Ammon's horn (tissue), 1 donor: ENCODE results near the gene CASKIN1.
A peak's percentile ranks its signal among the peaks of the same experiment; 100 is the strongest.

Experiments
- DNase-seq: peaks from one replicate; pipeline ENCODE4 v3.0.0-alpha.2; 2016; ENCODE audit warnings: low spot score

CASKIN1 gene

DNA sequence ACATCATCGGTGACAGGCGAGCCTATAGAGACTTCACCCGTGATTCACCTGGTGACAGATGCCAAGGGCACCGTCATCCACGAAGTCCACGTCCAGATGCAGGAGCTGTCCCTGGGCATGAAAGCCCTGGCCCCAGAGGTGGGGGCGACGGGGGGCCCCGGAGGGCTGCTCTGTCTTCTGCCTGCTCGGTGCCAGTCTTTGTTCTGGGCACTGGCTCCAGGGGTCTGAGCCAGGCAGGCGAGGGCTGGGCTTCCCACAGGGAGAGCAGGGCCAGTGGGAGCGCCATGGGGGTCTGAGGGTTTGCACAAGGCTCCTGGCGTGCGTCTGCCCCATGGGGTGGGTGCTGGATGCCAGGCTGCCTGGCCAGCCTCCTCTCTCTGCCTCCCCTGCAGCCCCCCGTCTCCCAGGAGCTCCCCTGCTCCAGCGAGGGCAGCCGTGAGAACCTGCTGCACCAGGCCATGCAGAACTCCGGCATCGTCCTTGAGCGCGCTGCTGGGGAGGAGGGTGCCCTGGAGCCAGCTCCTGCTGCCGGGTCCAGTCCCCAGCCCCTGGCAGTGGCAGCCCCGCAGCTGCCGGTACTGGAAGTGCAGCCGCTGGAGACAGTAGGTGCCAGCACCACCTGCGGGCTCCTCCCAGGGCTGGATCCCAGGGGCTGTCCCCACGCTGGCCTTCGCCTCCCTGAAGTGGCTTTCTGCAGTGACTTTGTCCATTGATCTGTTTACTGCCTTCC is 36.8 kb upstream of the CASKIN1 start:
- DNase-seq, result no peak

DNA sequence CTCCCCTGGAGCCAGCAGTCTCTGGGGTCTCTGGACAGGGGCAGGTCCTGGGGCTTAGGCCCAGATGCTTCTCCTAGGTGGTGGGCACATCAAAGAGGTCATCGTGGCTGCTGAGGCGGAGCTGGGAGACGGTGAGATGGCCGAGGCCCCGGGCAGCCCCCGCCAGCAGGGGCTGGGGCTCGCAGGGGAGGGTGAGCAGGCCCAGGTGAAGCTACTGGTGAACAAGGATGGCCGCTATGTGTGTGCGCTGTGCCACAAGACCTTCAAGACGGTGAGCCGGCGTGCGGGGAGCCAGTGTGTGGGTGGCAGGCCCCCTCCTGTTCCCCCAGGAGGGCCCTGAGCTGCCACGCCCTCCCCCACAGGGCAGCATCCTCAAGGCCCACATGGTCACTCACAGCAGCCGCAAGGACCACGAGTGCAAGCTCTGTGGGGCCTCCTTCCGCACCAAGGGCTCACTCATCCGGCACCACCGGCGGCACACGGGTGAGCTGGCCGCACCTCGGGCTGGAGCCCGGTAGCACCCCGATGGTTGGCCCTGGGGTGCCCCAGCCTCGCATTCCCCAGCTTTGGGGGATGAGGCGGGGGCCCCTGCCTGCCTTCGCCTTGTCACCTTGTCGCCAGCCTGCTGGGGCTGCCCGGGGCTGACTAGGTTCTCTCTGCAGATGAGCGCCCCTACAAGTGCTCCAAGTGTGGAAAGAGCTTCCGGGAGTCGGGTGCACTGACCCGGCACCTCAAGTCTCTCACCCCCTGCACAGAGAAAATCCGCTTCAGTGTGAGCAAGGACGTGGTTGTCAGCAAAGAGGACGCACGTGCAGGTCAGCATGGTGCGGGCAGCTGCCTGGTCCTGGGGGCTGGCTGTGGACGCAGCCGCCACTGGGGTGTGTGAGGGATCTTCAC is 35.9 kb upstream of the CASKIN1 start:
- no peak for DNase-seq

DNA sequence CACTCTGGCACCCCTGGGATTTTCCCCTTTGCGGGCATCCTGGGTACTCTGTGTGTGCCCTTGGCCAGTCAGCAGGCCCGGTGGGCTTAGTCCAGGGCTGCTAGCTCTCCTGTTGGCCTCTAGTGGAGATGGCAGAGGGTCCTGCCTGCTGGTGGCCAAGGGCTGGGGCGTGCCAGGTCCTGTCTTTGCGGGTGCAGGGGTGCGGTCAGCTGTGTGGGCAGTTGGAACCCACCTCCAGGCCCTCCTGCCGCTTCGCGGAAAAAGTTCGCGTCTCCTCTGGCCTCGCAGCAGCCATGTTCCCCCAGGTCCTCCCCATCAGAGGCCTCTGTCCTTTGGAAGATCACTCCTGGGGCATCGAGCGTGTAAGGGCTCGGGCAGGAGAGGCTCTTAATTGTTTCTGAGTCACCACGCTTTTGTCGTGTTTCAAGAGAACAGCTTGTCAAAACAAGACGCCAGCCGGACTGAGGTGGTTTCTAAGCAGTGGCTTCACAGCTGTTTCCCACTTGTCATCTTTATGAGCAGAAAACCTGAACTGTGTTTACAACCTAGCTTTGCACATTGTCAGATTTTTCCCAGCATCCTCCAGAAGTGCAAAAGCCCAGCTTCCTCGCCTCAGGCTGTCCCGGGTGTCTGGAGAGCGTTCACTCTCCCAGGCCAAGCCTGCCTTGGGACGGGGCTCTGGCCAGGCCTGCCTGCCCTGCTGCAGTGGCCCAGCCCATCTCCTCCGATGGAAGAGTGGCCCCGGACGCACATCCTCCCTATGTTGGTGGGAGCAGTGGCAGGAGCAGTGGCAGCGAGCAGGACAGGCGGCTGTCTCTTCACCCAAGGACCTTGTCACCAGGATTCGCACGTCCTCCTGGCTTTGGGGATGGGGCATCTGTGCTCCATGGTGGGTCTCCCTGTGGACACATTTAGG is 34.9 kb upstream of the CASKIN1 start:
- no peak for DNase-seq

DNA sequence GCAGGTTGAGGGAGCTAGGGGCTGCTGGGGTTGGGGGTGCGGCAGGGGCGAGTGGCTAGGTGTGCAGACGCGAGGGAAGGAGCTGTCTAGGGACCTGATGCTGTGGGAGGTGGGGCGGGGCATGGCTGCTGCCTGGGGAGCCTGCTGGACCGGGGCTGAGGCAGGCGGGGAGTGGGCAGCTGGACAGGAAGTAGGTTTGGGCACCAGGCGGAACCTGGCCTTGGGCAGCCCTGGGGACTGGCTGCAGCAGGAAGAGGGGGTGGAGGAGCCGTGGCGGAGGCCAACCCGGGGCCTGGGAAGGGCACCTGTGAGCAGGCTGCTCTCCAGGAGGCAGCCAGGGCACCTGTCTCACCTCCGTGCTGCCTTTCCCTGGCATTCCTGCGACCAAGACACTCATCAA is 34.0 kb upstream of the CASKIN1 start:
- DNase-seq, result no peak

DNA sequence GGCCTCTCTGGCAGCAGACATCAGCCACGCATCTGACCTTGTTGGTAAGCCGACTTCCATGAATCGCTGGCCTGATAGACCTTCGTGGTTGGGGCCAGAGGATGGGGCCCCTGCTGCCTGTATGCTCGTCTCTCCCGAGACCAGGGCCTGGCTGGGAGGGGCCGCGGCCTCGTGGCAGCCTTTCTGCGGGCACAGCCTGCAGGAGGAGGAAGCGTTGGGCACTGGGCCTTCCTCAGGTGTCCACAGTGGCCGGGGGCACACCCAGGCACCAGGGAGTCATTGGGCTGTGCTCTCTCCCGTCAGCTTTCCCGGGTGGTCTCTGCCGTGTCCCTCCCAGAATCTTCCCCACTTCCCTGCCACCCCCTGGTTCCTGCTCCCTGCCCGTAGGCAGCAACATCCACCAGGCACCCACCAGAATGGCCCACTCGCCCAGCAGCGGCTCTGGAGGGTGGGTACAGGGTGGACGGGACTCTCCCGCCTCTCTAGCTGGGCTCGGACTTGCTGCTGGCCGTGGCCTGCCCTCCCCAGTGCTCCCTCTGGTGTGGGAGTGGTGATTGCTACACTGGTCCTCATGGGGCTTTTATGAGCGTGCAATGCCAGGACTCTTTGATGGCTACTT is 33.3 kb upstream of the CASKIN1 start:
- no peak for DNase-seq

DNA sequence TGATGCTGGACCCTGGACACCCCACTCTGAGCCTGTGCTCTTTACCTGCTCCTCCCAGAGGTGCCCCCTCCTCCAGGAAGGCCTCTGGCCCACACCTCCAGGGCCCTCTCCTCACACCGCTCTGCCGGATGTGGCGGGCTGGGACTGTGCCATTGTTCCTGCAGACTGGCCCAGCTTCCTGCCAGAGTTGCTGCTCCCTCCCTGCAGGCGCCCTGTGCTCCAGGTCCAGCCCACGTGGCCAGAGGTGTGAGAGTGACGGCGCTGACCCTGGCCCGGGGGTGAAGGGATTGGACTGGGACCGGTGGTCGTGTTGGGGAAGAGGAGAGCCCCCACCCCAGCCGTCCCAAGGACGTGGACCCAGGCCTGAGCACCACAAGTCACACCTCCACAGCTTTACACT is 32.7 kb upstream of the CASKIN1 start:
- DNase-seq, result no peak

DNA sequence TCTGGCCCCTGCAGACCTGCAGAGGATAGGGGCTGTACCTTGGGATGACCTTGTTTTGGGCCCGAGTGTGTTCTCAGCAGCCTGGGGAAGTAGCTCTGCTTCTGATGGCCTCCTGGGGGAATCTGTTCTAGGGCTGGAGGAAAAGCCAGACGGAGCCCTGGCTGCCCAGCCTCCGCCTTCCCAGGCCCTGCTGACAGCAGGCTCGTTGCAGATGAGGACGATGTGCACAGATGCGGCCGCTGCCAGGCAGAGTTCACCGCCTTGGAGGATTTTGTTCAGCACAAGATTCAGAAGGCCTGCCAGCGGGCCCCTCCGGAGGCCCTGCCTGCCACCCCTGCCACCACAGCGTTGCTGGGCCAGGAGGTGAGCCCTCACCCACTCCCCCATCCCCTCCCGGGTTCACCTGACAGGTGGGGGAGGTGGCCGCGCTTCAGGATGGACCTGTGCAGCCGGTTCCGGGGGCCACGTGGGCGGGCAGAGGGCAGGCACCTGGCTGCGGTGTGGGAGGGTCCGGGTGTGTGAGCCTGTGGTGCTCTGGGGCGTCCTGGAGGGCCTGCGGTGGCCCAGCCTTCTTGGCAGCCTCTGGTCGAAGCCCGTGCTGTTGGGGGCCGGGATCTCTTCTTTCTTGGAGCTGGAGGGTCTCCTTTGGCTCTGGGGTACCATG is 31.9 kb upstream of the CASKIN1 start:
- no peak for DNase-seq

DNA sequence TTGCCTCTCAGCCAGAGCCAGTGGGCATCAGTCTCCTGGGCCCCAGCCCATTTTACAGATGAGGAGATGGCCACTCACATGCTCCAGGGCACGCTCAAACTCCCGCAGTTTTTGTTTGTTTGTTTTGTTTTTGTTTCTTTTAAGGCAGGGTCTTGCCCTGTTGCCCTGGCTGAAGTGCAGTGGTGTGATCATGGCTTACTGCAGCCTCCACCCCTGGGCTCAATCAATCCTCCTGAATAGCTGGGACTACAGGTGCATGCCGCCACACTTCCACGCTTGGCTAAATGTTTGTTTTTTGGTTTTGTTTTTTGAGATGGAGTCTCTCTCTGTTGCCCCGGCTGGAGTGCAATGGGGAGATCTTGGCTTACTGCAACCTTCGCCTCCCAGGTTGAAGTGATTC is 30.5 kb upstream of the CASKIN1 start:
- no peak for DNase-seq

DNA sequence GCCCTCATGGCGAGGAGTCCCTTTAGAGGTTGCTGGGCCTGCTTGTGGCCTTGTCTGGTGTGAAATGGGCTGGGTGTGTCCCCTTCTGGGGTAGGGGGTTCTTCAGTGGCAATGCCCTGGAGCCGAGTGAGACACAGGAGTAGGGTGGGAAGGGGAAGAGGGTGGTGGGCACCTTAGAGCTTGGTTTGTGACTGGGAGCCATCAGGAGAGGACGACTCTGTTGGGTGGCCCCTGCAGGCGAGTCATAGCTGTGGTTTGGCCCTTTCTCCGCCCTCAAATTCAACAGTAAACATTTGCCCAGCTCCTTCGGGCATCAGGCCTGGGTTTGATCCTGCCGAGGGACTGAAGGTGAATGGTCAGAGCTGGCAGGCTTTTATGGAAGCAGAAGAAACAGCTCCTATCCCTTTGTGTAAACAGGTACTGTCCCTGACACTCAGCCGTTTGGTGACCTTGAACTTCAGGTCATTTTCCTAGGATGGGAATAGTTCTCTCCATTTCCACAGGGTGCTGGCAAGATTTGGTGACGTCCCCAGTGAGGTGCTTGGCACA is 29.9 kb upstream of the CASKIN1 start:
- DNase-seq, result no peak

DNA sequence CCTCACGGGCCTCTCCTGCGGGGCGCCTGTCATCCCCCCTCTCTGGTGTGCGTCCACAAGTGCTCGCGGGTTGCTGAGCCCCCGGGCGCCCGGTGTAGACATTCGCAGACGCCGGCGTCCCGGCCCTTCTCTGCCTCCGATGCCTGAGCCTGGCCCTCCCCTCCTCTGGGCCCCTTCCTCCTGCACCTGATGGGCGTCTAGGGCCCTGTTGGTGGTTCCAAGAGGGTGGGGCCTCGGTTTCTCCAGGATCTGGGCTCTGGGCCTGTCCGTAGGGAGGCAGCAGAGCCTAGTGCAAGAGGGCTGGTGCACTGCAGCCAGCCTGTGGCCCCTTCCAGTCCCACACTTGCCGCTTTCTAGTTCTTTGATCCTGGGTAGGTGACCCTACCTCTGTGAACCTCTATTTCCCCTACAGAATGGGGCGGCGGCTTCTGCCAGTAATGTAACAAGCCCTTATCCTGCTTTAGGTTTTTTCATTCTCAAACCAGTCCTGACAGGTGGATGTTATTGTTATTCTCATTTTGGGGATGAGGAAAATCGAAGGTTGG is 27.6 kb upstream of the CASKIN1 start:
- peak; percentile 44 for DNase-seq

DNA sequence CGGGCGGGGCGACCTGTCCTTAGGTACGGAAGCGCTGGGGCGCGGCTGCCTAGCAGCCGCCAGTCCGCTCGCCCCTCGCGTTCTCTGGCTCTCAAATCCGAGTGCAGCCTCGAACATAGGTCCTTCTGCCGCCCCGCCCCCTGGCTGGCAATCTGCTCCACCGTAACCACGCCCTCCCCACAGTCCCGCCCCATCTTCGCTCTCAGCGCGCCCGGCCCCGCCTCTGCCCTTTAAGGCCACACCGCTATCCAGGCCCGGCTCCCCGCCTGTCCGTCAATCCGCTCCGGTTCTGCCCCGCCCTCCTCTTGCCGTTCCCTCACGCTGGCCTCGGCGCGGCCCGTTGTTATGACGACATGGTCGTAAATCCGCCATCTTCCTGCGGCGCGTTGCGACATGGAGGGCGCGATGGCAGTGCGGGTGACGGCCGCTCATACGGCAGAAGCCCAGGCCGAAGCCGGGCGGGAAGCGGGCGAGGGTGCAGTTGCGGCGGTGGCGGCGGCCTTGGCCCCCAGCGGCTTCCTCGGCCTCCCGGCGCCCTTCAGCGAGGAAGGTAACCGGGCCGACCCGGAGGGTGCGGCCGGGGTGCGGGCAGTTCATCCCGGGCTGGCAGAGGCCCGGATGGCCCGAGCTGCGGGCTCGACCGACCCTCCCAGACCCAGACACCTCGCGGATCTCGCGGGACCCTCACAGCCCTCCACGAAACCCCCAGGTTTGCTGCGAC is 27.0 kb upstream of the CASKIN1 start, which contains the start of gene E4F1:
Gene E4F1, plus strand, starts transcription at position 371 of the 721 bp plus-strand sequence. Its CDS starts 23 bp downstream, at position 394.
- DNase-seq, result peak; percentile 100

DNA sequence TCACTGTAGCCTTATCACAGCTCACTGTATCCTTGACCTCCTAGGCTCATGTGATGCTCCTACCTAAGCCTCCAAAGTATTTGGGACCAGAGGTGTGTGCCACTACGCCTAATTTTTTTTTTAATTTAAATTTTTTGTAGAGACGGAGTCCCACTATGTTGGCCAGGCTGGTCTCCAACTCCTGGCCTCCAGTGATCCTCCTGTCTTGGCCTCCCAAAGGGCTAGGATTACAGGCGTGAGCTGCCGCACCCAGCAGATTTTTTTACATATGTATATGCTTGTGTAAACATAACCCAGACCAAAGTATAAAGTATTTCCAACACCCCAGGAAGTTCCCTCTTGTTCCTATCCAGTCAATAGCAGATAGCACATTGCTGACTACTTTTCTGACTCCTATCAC is 19.9 kb upstream of the CASKIN1 start:
- no peak for DNase-seq

DNA sequence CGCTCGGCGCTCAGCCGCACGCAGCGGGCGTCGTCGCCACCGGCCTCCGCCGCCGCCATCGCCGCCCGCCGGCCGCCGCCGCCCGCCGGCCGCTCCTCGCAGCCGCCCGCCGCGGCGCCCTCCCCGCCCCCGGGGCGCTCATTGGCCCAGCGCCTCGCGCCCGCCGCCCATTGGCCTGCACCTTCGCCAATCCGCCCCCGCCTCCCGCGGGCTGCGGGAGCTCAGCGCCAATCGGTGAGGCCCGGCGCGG is 18.2 kb upstream of the CASKIN1 start, which contains the start of gene PGP:
Gene PGP, minus strand, starts transcription at position 122 of the 250 bp plus-strand sequence. Its CDS starts 63 bp downstream, at position 59.
- no peak for DNase-seq

DNA sequence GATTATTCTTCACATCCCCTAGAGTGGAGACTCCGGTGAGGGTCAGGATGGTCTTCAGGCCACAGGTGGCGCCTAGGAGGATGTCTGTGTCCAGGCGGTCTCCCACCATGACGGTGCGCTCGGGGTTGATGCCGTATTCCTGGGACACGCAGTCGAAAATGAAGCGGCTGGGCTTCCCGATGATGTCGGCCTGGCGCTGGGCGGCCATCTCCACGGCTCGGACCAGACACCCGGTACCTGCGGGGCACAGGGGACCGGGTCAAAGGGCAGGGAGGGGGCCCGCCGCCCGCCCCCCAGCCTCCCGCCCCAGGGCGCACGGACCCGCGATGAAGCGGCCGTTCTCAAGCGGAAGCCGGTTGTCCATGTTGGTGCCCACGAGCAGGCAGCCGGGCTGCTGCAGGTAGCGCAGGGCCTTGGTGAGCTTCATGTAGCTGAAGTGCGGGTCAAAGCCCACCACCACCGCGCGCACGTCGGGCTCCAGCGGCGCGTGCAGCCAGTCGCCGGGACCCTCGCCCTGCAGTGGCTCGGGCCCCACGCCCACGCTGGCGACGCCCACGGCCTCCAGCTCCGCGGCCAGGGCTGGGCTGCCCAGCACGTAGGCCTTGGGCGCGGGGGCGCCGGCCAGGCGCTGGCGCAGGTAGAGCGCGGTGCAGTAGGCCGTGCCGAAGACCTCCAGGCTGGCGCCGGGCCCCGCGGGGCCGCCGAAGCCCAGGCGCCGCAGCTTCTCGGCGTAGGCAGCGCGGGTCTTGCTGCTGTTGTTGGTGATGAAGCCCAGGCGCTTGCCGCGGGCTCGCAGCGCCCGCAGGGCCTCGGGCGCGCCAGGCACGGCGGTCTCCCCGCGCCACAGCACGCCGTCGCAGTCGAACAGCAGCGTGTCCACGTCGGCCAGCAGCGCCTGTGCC is 17.7 kb upstream of the CASKIN1 start:
- DNase-seq, result no peak

DNA sequence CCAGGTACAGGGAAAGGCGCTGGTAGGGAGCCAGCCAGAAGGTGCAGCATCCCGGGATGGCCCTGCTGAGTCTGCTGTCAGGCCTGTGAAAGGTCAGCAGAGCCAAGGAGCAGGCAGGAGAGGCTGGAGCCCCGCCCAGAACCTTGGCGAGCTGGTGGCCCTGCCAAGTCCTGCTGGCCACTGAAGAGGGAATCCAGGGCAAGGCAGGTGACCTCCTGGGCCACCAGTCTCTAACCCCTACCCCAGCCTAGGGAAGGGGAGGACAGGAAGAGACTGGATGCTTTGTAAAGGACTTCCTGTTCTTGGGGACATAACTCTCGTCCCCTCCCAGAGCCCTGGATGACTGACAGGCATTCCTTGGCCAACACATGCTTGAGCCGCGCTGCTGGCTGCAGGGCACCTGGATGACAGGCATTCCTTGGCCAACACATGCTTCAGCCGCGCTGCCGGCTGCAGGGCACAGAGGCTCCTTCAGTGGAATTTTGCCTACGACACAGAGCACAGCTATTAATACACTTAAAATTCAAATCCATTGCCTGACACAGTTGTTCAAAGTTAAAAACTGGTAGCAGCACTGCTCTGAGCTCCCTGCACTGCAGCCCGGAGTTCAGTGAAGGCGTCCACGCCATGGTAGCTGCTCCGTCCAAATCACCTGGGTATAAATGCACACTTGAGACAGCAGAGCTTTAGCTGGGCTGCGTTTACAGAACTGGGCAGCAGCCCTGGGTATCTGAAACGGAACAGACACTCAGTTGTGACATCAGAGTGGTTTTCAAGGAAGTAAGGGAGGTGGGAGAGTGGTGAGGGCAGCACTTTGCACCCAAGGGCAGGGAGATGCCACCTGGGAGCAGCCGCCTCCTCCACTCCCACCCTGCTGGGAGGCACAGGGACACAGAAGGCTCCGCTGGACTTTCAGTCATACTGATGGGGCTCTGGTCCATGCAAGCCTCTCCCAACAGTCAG is 16.2 kb upstream of the CASKIN1 start:
- no peak for DNase-seq

DNA sequence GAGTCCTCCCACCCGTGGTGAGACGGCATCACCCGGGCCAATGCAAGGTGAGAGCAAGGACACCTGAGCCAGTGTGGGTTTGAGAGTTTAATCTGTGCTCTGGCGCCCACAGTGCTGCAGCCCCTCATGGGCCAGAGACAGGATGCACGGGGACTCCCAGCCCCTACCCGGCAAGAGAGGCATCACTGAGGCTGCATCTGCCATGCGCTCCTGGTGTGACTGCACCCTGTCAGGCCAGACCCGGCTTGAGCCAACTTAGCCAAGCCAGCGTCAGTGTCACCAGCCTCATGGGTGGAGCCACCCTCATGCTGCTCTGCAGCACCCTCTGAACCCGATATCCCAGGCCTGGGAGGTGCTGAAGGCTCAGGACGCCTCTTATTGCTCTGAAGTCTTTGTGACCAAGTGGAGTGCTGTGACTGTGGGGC is 15.5 kb upstream of the CASKIN1 start:
- no peak for DNase-seq
